Liver (tissue), 9 donors: ENCODE results near the gene HOXB9. TPM values are rescaled to one million over a fixed set of nuclear protein-coding genes. Genes with fewer than 3 reads are reported as not detected.

Experiments
- DNase-seq: peaks from one replicate; pipeline ENCODE4 v3.0.0-alpha.2; 2017; ENCODE audit warnings: low spot score
- H3K27ac ChIP-seq, 2 donors: one replicate each; pipeline ENCODE4 v1.7.0; 2013; ENCODE audit warnings: inconsistent platforms in 2 of 2, low read length in 2 of 2, control low read depth in 1 of 2, low read depth in 1 of 2, mild to moderate bottlenecking in 1 of 2
- H3K27me3 ChIP-seq, 4 donors: one replicate each; pipeline versions ENCODE4 v1.6.1 to v1.7.0; 2013; ENCODE audit warnings: low read length in 3 of 4, inconsistent platforms in 1 of 4, mild to moderate bottlenecking in 1 of 4, moderate library complexity in 1 of 4; ENCODE audit not compliant: control insufficient read depth in 4 of 4, insufficient read depth in 4 of 4
- H3K36me3 ChIP-seq, 4 donors: one replicate each; pipeline versions ENCODE4 v1.6.1 to v1.7.0; 2013; ENCODE audit warnings: low read length in 3 of 4, mild to moderate bottlenecking in 3 of 4, low read depth in 1 of 4, moderate library complexity in 1 of 4; ENCODE audit not compliant: control insufficient read depth in 4 of 4, insufficient read depth in 3 of 4
- H3K4me1 ChIP-seq, 4 donors: one replicate each; pipeline versions ENCODE4 v1.6.1 to v1.7.0; 2013; ENCODE audit warnings: low read length in 3 of 4, mild to moderate bottlenecking in 3 of 4, moderate library complexity in 1 of 4; ENCODE audit not compliant: control insufficient read depth in 4 of 4, insufficient read depth in 4 of 4
- H3K4me3 ChIP-seq, 3 donors: one replicate each; pipeline versions ENCODE4 v1.6.1 to v1.7.0; 2013; ENCODE audit warnings: low read length in 3 of 3, control low read depth in 1 of 3, low read depth in 1 of 3, mild to moderate bottlenecking in 1 of 3
- H3K9ac ChIP-seq, 2 donors: one replicate each; pipeline ENCODE4 v1.7.0; 2013; ENCODE audit warnings: low read length in 2 of 2, mild to moderate bottlenecking in 2 of 2, moderate library complexity in 2 of 2, control low read depth in 1 of 2, low read depth in 1 of 2
- H3K9me3 ChIP-seq, 4 donors: one replicate each; pipeline versions ENCODE4 v1.6.1 to v1.7.0; 2013; ENCODE audit warnings: low read length in 3 of 4; ENCODE audit not compliant: control insufficient read depth in 4 of 4
- EGR1 ChIP-seq, 2 donors: IDR thresholded peaks; 2 replicates each; pipeline ENCODE4 v1.6.1; 2016 to 2018; ENCODE audit warnings: antibody characterized with exemption in 2 of 2, low read depth in 2 of 2
- FOXA1 ChIP-seq: IDR thresholded peaks from 2 replicates; pipeline ENCODE4 v1.6.1; 2016; ENCODE audit warnings: antibody characterized with exemption
- HNF4G ChIP-seq: IDR thresholded peaks from 2 replicates; pipeline ENCODE4 v1.6.1; 2016; ENCODE audit warnings: antibody characterized with exemption
- RAD21 ChIP-seq, 2 donors: IDR thresholded peaks; 2 replicates each; pipeline ENCODE4 v1.6.1; 2016; ENCODE audit warnings: antibody characterized with exemption in 2 of 2, mild to moderate bottlenecking in 2 of 2
- RXRA ChIP-seq, 2 donors: IDR thresholded peaks; 2 replicates each; pipeline ENCODE4 v1.6.1; 2017 to 2018; ENCODE audit warnings: antibody characterized with exemption in 2 of 2, mild to moderate bottlenecking in 1 of 2
- SP1 ChIP-seq: IDR thresholded peaks from 2 replicates; pipeline ENCODE4 v1.6.1; 2018; ENCODE audit warnings: antibody characterized with exemption, mild to moderate bottlenecking
- YY1 ChIP-seq: IDR thresholded peaks from 2 replicates; pipeline ENCODE4 v1.6.1; 2016; ENCODE audit warnings: antibody characterized with exemption, mild to moderate bottlenecking
- WGBS: extraction: QIAGEN DNeasy Blood & Tissue Kit; methylation state at CpG from one replicate; pipeline ENCODE4 v1.1.7; 2013; 5-methylcytosine and 5-hydroxymethylcytosine counted together
- polyA plus RNA-seq, 2 donors: library from polyadenylated mRNA; stranded (reverse) in 1 of 2; unstranded in 1 of 2; fragments of 200-250 nt in 1 of 2; fragments of >200 nt in 1 of 2; fragmentation: Nextera tagmentation in 1 of 2; extraction: Ambion mirVana in 1 of 2; gene quantifications; one replicate each; pipeline versions ENCODE4 v1.2.1 to v1.2.3, GENCODE V29; 2013 to 2015
- total RNA-seq, 2 donors: library from RNA; depleted of rRNA; stranded (reverse); fragments of >200 nt; gene quantifications; one replicate each; pipeline ENCODE4 v1.2.3, GENCODE V29; 2014
- TF ChIP-seq, protein P1 (sequence below): fragments of 150-350 bp; IDR thresholded peaks from 2 replicates; pipeline ENCODE4 v1.5.1; 2017; ENCODE audit warnings: improper control_type of control experiment, low read depth, low read length; ENCODE audit not compliant: missing input control
- TF ChIP-seq, protein P2 (sequence below): IDR thresholded peaks from 2 replicates; pipeline ENCODE4 v1.6.1; 2016; ENCODE audit warnings: antibody characterized with exemption
- TF ChIP-seq, protein P3 (sequence below): IDR thresholded peaks from 2 replicates; pipeline ENCODE4 v1.6.1; 2016; ENCODE audit warnings: antibody characterized with exemption
- donor health status: healthy.
- donor health status: healthy.
- donor health status: healthy.
- donor health status: healthy.
- donor health status: healthy.

The HOXB9 gene
- total and polyA plus RNA-seq, 4 donors, result not detected

DNA sequence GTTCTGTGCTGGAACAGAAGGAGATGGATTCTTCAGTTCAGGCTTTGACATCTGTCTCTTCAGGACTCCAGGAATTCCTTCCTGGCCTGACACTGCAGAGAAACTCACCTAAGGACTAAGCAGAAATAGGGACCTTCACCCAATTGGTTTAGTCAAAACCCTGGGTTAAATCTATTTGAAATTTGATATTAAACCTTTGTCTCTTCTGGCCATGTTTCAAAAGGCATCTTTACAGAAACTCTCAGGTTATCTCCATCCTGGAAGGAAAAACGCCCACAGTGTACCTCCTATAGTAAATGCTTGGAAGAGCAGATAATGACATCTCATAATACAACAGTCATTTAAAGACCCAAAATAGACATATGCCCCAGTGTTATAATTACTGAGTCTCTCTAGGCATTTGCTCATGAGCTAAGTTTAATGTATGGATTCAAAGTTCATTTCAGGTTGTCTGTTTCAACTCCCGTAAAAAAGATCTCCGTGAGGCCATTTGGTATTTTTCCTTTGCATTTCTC, 42.4 kb downstream of the HOXB9 start:
- 41% methylated on average over 3 of the region's 3 CpGs for WGBS
- no peak overlapping the region for H3K27ac ChIP-seq
- H3K4me3 ChIP-seq, result no peak overlapping the region
- H3K36me3 ChIP-seq, result no peaks in the 10 kb centered on the region
- peaks cover 3 to 24% (median 13%) of the 10 kb centered on the region in 4 donors for H3K4me1 ChIP-seq
- TF ChIP-seq, protein P1, sequence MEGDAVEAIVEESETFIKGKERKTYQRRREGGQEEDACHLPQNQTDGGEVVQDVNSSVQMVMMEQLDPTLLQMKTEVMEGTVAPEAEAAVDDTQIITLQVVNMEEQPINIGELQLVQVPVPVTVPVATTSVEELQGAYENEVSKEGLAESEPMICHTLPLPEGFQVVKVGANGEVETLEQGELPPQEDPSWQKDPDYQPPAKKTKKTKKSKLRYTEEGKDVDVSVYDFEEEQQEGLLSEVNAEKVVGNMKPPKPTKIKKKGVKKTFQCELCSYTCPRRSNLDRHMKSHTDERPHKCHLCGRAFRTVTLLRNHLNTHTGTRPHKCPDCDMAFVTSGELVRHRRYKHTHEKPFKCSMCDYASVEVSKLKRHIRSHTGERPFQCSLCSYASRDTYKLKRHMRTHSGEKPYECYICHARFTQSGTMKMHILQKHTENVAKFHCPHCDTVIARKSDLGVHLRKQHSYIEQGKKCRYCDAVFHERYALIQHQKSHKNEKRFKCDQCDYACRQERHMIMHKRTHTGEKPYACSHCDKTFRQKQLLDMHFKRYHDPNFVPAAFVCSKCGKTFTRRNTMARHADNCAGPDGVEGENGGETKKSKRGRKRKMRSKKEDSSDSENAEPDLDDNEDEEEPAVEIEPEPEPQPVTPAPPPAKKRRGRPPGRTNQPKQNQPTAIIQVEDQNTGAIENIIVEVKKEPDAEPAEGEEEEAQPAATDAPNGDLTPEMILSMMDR, result no peak
- TF ChIP-seq RAD21 (IDR thresholded peaks at IDR 0.05), result no peak
- no peak for TF ChIP-seq HNF4G
- TF ChIP-seq YY1, result no peak
- TF ChIP-seq FOXA1, result no peak
- TF ChIP-seq, protein P2, sequence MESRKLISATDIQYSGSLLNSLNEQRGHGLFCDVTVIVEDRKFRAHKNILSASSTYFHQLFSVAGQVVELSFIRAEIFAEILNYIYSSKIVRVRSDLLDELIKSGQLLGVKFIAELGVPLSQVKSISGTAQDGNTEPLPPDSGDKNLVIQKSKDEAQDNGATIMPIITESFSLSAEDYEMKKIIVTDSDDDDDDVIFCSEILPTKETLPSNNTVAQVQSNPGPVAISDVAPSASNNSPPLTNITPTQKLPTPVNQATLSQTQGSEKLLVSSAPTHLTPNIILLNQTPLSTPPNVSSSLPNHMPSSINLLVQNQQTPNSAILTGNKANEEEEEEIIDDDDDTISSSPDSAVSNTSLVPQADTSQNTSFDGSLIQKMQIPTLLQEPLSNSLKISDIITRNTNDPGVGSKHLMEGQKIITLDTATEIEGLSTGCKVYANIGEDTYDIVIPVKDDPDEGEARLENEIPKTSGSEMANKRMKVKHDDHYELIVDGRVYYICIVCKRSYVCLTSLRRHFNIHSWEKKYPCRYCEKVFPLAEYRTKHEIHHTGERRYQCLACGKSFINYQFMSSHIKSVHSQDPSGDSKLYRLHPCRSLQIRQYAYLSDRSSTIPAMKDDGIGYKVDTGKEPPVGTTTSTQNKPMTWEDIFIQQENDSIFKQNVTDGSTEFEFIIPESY, result no peak
- TF ChIP-seq, protein P3, sequence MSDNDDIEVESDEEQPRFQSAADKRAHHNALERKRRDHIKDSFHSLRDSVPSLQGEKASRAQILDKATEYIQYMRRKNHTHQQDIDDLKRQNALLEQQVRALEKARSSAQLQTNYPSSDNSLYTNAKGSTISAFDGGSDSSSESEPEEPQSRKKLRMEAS, result no peak
- no peaks in the 10 kb centered on the region for H3K9me3 ChIP-seq
- no peak for DNase-seq
- H3K27me3 ChIP-seq, result peaks cover 4 to 30% (median 11%) of the 10 kb centered on the region in 4 donors
- no peak overlapping the region for H3K9ac ChIP-seq

DNA sequence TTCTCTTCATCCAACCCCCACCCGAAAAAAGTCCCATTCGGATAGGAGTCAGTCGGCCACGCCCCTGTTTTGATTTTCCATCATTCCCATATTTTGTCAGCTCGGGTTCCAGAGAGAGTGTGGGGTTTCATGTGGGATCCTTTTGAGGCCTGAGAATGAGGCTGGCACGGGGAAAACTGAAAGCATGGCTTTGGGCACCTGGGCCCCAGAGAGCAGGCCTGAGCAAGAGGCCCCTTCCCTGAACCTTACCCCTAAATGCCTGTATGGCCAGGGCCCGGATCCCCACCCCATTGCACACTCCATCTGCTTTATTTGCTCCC, 43.4 kb downstream of the HOXB9 start:
- no peak overlapping the region for H3K4me3 ChIP-seq
- H3K36me3 ChIP-seq, result no peaks in the 10 kb centered on the region
- no peaks in the 10 kb centered on the region for H3K9me3 ChIP-seq
- WGBS, result 22% methylated on average over 7 of the region's 7 CpGs
- H3K27me3 ChIP-seq, result peaks cover 4 to 30% (median 11%) of the 10 kb centered on the region in 4 donors
- peak; percentile 2 for TF ChIP-seq SP1
- TF ChIP-seq, protein P1, result no peak
- peak in 1 of 2 donors; percentile 4 for TF ChIP-seq RXRA (IDR thresholded peaks at IDR 0.05)
- no peak for DNase-seq
- peaks cover 3 to 24% (median 13%) of the 10 kb centered on the region in 4 donors for H3K4me1 ChIP-seq
- H3K9ac ChIP-seq, result no peak overlapping the region
- peak overlapping the region; percentile 75 to 82 for H3K27ac ChIP-seq

DNA sequence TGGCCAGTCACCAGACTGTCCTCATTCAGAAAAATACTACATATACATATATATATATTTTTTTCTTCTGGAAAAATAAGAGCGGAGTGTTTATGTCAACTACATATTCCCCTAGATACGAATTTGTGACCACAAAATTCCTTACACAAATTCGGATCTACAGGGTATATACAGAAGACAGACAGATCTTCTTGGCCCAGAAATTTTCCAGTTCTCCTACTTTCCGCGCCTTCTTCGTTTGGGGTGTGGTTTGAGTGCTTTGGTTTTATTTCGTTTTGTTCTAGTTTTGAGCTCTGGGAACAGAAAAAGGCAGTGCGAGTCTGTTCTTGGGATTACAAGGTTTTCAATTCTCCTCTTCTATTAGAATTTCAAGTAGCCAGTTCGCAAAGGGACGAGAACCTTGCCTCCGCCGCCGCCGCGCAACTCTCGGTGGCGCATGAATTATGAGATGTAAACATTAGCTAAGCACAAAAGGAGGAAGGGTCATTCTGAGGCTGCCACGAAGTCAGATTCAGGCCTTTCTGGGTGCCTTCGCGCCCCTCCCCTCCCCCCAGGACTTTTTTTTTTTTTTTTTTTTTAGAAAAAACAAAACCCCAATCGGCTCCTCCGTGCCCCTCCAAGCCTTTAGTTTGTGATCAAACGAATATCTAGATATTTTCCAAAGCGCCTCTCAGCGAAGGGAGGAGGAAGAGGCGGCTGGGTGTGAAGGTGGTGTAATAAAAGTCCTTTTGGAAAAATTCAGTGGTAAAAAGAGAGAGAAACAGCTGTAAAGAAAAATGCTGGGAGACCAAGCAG, 46.2 kb downstream of the HOXB9 start:
- peak overlapping the region in 1 of 2 donors; percentile 36 for H3K9ac ChIP-seq
- 16% methylated on average over 26 of the region's 26 CpGs for WGBS
- peaks cover 4 to 19% (median 9%) of the 10 kb centered on the region in 4 donors for H3K27me3 ChIP-seq
- H3K9me3 ChIP-seq, result no peaks in the 10 kb centered on the region
- peak overlapping the region; percentile 50 to 75 for H3K27ac ChIP-seq
- H3K4me3 ChIP-seq, result no peak overlapping the region
- TF ChIP-seq, protein P2, result no peak
- TF ChIP-seq FOXA1, result no peak
- TF ChIP-seq EGR1 (IDR thresholded peaks at IDR 0.05; ENCODE audit: low read depth in 2 of 2), result no peak
- TF ChIP-seq, protein P1, result no peak
- TF ChIP-seq RXRA (IDR thresholded peaks at IDR 0.05), result no peak
- no peaks in the 10 kb centered on the region for H3K36me3 ChIP-seq
- no peak for DNase-seq
- peaks cover 0 to 7% (median 3%) of the 10 kb centered on the region in 4 donors for H3K4me1 ChIP-seq
